Neural progenitor cell (in vitro differentiated cells): ENCODE results near the gene FBLN2.

Source experiments
- EZH2 ChIP-seq: fragments of 200-600 bp; sonication (generic); IDR thresholded peaks from 2 replicates; pipeline ENCODE4 v1.6.1; 2017; ENCODE audit warnings: antibody characterized with exemption, mild to moderate bottlenecking, moderate library complexity
- EZH2phosphoT487 ChIP-seq: fragments of 200-600 bp; sonication (generic); IDR thresholded peaks from 2 replicates; pipeline ENCODE4 v1.6.1; 2017; ENCODE audit warnings: antibody characterized with exemption
- TF ChIP-seq, protein P1 (sequence below): fragments of 200-600 bp; sonication (generic); IDR thresholded peaks from 2 replicates; pipeline ENCODE4 v1.5.1; 2017; ENCODE audit warnings: antibody characterized with exemption, mild to moderate bottlenecking

DNA sequence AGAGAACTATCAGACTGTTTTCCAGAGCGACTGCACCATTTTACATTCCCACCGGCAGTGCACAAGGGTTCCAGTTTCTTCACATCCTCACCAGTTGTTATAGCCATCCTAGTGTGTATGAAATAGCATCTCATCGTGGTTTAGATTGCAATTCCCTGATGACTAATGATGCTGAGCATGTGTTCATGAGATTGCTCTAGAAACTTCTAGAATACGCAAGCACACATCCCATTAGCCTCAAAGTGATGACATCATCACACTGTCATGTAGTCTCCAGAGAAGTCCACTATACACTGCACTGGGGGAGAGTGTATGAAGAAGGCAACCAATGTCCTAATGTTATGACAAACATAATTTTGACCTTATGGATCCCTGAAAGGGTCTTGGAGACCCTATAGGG lies 30.1 kb downstream of the FBLN2 start:
- TF ChIP-seq, protein P1, sequence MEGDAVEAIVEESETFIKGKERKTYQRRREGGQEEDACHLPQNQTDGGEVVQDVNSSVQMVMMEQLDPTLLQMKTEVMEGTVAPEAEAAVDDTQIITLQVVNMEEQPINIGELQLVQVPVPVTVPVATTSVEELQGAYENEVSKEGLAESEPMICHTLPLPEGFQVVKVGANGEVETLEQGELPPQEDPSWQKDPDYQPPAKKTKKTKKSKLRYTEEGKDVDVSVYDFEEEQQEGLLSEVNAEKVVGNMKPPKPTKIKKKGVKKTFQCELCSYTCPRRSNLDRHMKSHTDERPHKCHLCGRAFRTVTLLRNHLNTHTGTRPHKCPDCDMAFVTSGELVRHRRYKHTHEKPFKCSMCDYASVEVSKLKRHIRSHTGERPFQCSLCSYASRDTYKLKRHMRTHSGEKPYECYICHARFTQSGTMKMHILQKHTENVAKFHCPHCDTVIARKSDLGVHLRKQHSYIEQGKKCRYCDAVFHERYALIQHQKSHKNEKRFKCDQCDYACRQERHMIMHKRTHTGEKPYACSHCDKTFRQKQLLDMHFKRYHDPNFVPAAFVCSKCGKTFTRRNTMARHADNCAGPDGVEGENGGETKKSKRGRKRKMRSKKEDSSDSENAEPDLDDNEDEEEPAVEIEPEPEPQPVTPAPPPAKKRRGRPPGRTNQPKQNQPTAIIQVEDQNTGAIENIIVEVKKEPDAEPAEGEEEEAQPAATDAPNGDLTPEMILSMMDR = no peak
- no peak for TF ChIP-seq EZH2
- TF ChIP-seq EZH2phosphoT487 = no peak
